Measurements from ENCODE around the gene KHSRP.

DNA sequence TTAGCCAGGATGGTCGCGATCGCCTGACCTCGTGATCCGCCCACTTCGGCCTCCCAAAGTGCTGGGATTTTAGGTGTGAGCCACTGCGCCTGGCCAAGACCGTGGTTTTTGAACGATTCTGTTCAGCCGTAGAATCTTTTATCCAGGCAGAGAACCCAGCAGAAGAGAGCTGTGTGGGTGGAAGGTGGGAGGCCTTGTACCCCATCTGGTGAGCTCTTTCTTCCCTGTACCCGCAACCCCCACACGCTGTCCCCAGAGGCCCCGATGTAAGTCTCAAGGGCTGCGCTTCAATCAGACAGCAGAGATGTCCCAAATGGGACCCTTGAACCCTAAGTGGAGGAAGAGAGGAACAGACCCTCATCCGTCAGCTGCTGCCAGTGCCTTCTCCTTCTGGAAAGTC, 31.3 kb upstream of the KHSRP start:
- no peak for TF ChIP-seq POLR2A (IDR thresholded peaks at IDR 0.05)
- TF ChIP-seq, protein P1, sequence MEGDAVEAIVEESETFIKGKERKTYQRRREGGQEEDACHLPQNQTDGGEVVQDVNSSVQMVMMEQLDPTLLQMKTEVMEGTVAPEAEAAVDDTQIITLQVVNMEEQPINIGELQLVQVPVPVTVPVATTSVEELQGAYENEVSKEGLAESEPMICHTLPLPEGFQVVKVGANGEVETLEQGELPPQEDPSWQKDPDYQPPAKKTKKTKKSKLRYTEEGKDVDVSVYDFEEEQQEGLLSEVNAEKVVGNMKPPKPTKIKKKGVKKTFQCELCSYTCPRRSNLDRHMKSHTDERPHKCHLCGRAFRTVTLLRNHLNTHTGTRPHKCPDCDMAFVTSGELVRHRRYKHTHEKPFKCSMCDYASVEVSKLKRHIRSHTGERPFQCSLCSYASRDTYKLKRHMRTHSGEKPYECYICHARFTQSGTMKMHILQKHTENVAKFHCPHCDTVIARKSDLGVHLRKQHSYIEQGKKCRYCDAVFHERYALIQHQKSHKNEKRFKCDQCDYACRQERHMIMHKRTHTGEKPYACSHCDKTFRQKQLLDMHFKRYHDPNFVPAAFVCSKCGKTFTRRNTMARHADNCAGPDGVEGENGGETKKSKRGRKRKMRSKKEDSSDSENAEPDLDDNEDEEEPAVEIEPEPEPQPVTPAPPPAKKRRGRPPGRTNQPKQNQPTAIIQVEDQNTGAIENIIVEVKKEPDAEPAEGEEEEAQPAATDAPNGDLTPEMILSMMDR (IDR thresholded peaks at IDR 0.05): no peak
